Fibroblast of the aortic adventitia (primary cell): Measurements from ENCODE around the gene GCNT2. TPM values are rescaled to one million over a fixed set of nuclear protein-coding genes. Genes with fewer than 3 reads are reported as not detected.
A peak's percentile ranks its signal among the peaks of the same experiment; 100 is the strongest.
"Not testable (repeated sequence)": the region's sequence is repeated elsewhere in the genome, so short reads cannot be mapped to it uniquely, and the experiment has no call there.

Experiments
- DNase-seq: peaks from one replicate; pipeline ENCODE4 v3.0.0-alpha.2; 2010; ENCODE audit warnings: low read depth
- H3K4me3 ChIP-seq: 2 replicates; pipeline ENCODE4 v1.5.1; 2011; ENCODE audit warnings: low read depth, mild to moderate bottlenecking, control low read depth, low read length, moderate library complexity
- CTCF ChIP-seq: IDR thresholded peaks from 2 replicates; pipeline ENCODE4 v1.5.1; 2011; ENCODE audit warnings: mild to moderate bottlenecking, low read length, control low read depth, inconsistent platforms; ENCODE audit not compliant: insufficient read depth
- total RNA-seq: library from RNA; depleted of rRNA; stranded (reverse); fragments of >200 nt; gene quantifications from 2 replicates; pipeline ENCODE4 v1.2.3, GENCODE V29; 2012; ENCODE audit warnings: low replicate concordance

GCNT2 gene
- total RNA-seq, 1 donor = 2.5 TPM

- TF ChIP-seq CTCF = no peak
- no peak overlapping the region for H3K4me3 ChIP-seq
- DNase-seq = no peak
Measured at GRCh38 chr6:10514049-10514780, 6.9 kb upstream of the GCNT2 start.

GRCh38 chr6:10516953-10517352 lies 4.2 kb upstream of the GCNT2 start:
- H3K4me3 ChIP-seq = no peak overlapping the region
- DNase-seq = no peak
- TF ChIP-seq CTCF = no peak

GRCh38 chr6:10518557-10519407 lies 2.4 kb upstream of the GCNT2 start:
- TF ChIP-seq CTCF = no peak
- peak; percentile 66 for DNase-seq
- H3K4me3 ChIP-seq = no peak overlapping the region

GRCh38 chr6:10519408-10519697 lies 1.8 kb upstream of the GCNT2 start:
- not testable (repeated sequence) for H3K4me3 ChIP-seq, DNase-seq

GRCh38 chr6:10520468-10520867 lies 683 bp upstream of the GCNT2 start:
- no peak for TF ChIP-seq CTCF
- peak; percentile 30 for DNase-seq
- H3K4me3 ChIP-seq = no peak overlapping the region

GRCh38 chr6:10522929-10523573 lies 1.9 kb downstream of the GCNT2 start:
- DNase-seq = no peak
- no peak for TF ChIP-seq CTCF
- no peak overlapping the region for H3K4me3 ChIP-seq

GRCh38 chr6:10526156-10526555 lies 5.0 kb downstream of the GCNT2 start:
- TF ChIP-seq CTCF = no peak
- H3K4me3 ChIP-seq = no peak overlapping the region
- no peak for DNase-seq
